Panc1 (cell line): ENCODE data around the gene CDH13.

Source experiments
- CTCF ChIP-seq: fragments of 450-650 bp; IDR thresholded peaks from 2 replicates; pipeline ENCODE4 v1.5.1; 2017; ENCODE audit warnings: mild to moderate bottlenecking
- SIN3A ChIP-seq: IDR thresholded peaks from 2 replicates; pipeline ENCODE4 v1.6.1; 2012; ENCODE audit warnings: low read depth, mild to moderate bottlenecking, low read length, moderate library complexity, borderline replicate concordance; ENCODE audit not compliant: insufficient read depth
- TCF7L2 ChIP-seq: IDR thresholded peaks from 2 replicates; pipeline ENCODE4 v1.6.1; 2011; ENCODE audit warnings: mild to moderate bottlenecking, low read depth, low read length, inconsistent platforms
- TF ChIP-seq, protein P1 (sequence below), 2 experiments: IDR thresholded peaks; 2 replicates each; pipeline ENCODE4 v1.6.1; 2011 to 2012; ENCODE audit warnings: low read depth in 2 of 2, control low read depth in 1 of 2, low read length in 1 of 2, mild to moderate bottlenecking in 1 of 2, moderate library complexity in 1 of 2; ENCODE audit not compliant: insufficient read depth in 1 of 2

GRCh38 chr16:83205896-83206295, 579.1 kb downstream of the CDH13 start:
- TF ChIP-seq, protein P1, sequence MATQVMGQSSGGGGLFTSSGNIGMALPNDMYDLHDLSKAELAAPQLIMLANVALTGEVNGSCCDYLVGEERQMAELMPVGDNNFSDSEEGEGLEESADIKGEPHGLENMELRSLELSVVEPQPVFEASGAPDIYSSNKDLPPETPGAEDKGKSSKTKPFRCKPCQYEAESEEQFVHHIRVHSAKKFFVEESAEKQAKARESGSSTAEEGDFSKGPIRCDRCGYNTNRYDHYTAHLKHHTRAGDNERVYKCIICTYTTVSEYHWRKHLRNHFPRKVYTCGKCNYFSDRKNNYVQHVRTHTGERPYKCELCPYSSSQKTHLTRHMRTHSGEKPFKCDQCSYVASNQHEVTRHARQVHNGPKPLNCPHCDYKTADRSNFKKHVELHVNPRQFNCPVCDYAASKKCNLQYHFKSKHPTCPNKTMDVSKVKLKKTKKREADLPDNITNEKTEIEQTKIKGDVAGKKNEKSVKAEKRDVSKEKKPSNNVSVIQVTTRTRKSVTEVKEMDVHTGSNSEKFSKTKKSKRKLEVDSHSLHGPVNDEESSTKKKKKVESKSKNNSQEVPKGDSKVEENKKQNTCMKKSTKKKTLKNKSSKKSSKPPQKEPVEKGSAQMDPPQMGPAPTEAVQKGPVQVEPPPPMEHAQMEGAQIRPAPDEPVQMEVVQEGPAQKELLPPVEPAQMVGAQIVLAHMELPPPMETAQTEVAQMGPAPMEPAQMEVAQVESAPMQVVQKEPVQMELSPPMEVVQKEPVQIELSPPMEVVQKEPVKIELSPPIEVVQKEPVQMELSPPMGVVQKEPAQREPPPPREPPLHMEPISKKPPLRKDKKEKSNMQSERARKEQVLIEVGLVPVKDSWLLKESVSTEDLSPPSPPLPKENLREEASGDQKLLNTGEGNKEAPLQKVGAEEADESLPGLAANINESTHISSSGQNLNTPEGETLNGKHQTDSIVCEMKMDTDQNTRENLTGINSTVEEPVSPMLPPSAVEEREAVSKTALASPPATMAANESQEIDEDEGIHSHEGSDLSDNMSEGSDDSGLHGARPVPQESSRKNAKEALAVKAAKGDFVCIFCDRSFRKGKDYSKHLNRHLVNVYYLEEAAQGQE (IDR thresholded peaks at IDR 0.05; ENCODE audit: insufficient read depth in 1 of 2, low read depth in 2 of 2, low read length in 1 of 2): no peak
- TF ChIP-seq CTCF: no peak
- TF ChIP-seq SIN3A: no peak
- TF ChIP-seq TCF7L2: no peak
